ENCODE measurements around the gene PDE11A. TPM values are rescaled to one million over a fixed set of nuclear protein-coding genes. Genes with fewer than 3 reads are reported as not detected.

Gene PDE11A
- total and polyA plus RNA-seq, 2 of the 13 experiments (the other 11 are each of a cell fraction or from before 2014, with no cell fraction given) = 1.2 to 1.7 TPM

DNA sequence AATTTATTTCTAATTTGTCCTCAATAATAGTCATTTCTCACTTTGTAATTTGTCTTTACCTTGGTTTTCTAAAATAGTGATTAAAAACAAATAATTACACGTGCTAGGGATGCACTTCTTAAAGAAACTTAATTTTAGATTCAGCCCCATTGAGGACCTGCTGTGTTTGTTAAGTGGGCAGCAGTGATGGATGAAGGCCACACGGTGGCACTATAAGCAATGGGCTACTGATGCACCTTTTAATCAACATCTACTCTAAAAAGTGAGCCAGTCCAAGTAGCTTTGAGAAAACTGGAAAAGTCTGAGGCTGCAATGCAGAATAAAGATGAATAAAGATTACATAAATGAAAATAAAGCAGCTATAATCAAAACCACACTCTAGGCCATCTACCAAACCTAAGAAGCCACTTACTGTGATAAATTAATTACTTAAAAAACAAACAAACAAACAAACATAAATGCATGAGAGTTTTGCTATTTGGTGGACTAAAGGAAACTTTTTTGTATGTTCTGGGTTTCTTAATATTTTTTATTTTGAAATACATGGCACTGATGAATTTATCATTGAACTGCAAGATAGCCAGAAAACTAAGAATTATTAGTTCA lies 89.3 kb downstream of the PDE11A start (continued):
- TF ChIP-seq ARID2 (CRISPR knock-in tag; IDR thresholded peaks at IDR 0.05; ENCODE audit: borderline replicate concordance) (no peak), ZNF616 (CRISPR knock-in tag; IDR thresholded peaks at IDR 0.05; ENCODE audit: low read depth) (no peak), ZNF460 (CRISPR knock-in tag; IDR thresholded peaks at IDR 0.05; ENCODE audit: borderline replicate concordance) (no peak), ZNF766 (CRISPR knock-in tag; IDR thresholded peaks at IDR 0.05; ENCODE audit: borderline replicate concordance) (no peak), FOXK1 (CRISPR knock-in tag; IDR thresholded peaks at IDR 0.05; ENCODE audit: borderline replicate concordance, low read depth) (no peak), KDM5B (CRISPR knock-in tag; IDR thresholded peaks at IDR 0.05; ENCODE audit: borderline replicate concordance) (no peak), PHF8 (CRISPR knock-in tag; IDR thresholded peaks at IDR 0.05) (no peak), ZNF263 (CRISPR knock-in tag; IDR thresholded peaks at IDR 0.05) (no peak), KAT2B (IDR thresholded peaks at IDR 0.05; ENCODE audit: borderline replicate concordance, low read depth, low read length) (no peak), ZNF775 (CRISPR knock-in tag; IDR thresholded peaks at IDR 0.05; ENCODE audit: borderline replicate concordance) (no peak), HCFC1 (IDR thresholded peaks at IDR 0.05; ENCODE audit: low read depth, low read length) (no peak), RFX5 (IDR thresholded peaks at IDR 0.05; ENCODE audit: low read depth, low read length) (no peak), PAX8 (CRISPR knock-in tag; IDR thresholded peaks at IDR 0.05; ENCODE audit: borderline replicate concordance) (no peak), NFE2 (CRISPR knock-in tag; IDR thresholded peaks at IDR 0.05) (no peak), SOX13 (IDR thresholded peaks at IDR 0.05) (no peak), SOX13 (CRISPR knock-in tag; conservative IDR thresholded peaks at IDR 0.05 in 1 of 2, IDR thresholded peaks at IDR 0.05 in 1 of 2) (0 out of 4 replicates have a peak, but pooled peaks of 1 of the 2 experiments have one; percentile 17), NR2F1 (CRISPR knock-in tag; IDR thresholded peaks at IDR 0.05) (no peak), GATAD2A (CRISPR knock-in tag; IDR thresholded peaks at IDR 0.05) (no peak), CSRNP1 (CRISPR knock-in tag; IDR thresholded peaks at IDR 0.05) (no peak), ZKSCAN8 (CRISPR knock-in tag; IDR thresholded peaks at IDR 0.05; ENCODE audit: borderline replicate concordance) (no peak), SMC3 (IDR thresholded peaks at IDR 0.05; ENCODE audit: low read length) (peak; percentile 86), ZHX2 (IDR thresholded peaks at IDR 0.05; ENCODE audit: low read depth) (no peak), ZHX2 (CRISPR knock-in tag; IDR thresholded peaks at IDR 0.05; ENCODE audit: borderline replicate concordance) (no peak), RAD21 (CRISPR knock-in tag; IDR thresholded peaks at IDR 0.05) (peak; percentile 67)
- TF ChIP-seq, protein P1, sequence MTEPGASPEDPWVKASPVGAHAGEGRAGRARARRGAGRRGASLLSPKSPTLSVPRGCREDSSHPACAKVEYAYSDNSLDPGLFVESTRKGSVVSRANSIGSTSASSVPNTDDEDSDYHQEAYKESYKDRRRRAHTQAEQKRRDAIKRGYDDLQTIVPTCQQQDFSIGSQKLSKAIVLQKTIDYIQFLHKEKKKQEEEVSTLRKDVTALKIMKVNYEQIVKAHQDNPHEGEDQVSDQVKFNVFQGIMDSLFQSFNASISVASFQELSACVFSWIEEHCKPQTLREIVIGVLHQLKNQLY (CRISPR knock-in tag; IDR thresholded peaks at IDR 0.05) = no peak
